Sigmoid colon (tissue), 4 donors: ENCODE measurements around the gene CAPRIN1.

Source experiments
- CTCF ChIP-seq, 4 experiments: fragments of 450-650 bp in 3 of 4; fragments of 200-600 bp in 1 of 4; IDR thresholded peaks; one replicate each; pipeline ENCODE4 v1.5.1; 2016 to 2019; ENCODE audit warnings: antibody characterized with exemption in 4 of 4, mild to moderate bottlenecking in 3 of 4, moderate library complexity in 2 of 4
- EP300 ChIP-seq, 4 donors: sonication (generic); formaldehyde crosslinking; IDR thresholded peaks; one replicate each; pipeline ENCODE4 v1.6.1; 2017; ENCODE audit warnings: antibody characterized with exemption in 4 of 4
- POLR2A ChIP-seq, 2 donors: fragments of 450-650 bp; IDR thresholded peaks; one replicate each; pipeline ENCODE4 v1.6.1; 2016; ENCODE audit warnings: antibody characterized with exemption in 2 of 2, mild to moderate bottlenecking in 2 of 2, moderate library complexity in 2 of 2
- POLR2AphosphoS5 ChIP-seq, 4 donors: sonication (generic); formaldehyde crosslinking; IDR thresholded peaks; one replicate each; pipeline ENCODE4 v1.6.1; 2017; ENCODE audit warnings: antibody characterized with exemption in 4 of 4

- TF ChIP-seq POLR2AphosphoS5 (IDR thresholded peaks at IDR 0.05) (no peak), POLR2A (IDR thresholded peaks at IDR 0.05) (no peak), CTCF (IDR thresholded peaks at IDR 0.05) (no peak), EP300 (IDR thresholded peaks at IDR 0.05) (no peak)
These were observed 16.0 kb downstream of the CAPRIN1 start for GRCh38 chr11:34067383-34068065.
